HCT116 (cell line): Measurements from ENCODE around the gene SGTB. TPM values are rescaled to one million over a fixed set of nuclear protein-coding genes. Genes with fewer than 3 reads are reported as not detected.

ENCODE experiments used
- ATAC-seq: fragments of 200-7000 bp; cut with Tn5 transposase; 2 replicates; pipeline ENCODE4 v1.9.1; 2020; ENCODE audit warnings: mild to moderate bottlenecking, moderate library complexity
- BruUV-seq: library from RNA; stranded (reverse); fragments of 400-500 nt; replicated peaks from 2 replicates; lab custom pipeline; 2021; lab: Mats Ljungman, UMichigan
- CTCF ChIA-PET: fragments of 300-600 bp; sonication (Branson Sonifier 250); formaldehyde crosslinking; loops from one replicate; lab custom pipeline; 2021; ENCODE audit warnings: antibody characterized with exemption; lab: Charles Lee
- POLR2A ChIA-PET: fragments of 300-600, 350-600 bp; sonication (Branson Sonifier 250); formaldehyde crosslinking; loops from one replicate; lab custom pipeline; 2021; ENCODE audit warnings: antibody characterized with exemption; lab: Charles Lee
- RAD21 ChIA-PET, 2 experiments: fragments of 300-600 bp; sonication (Branson Sonifier 250); formaldehyde crosslinking; loops; one replicate each; lab custom pipeline; 2023; ENCODE audit warnings: low total read pairs in 2 of 2; ENCODE audit not compliant: uncharacterized antibody in 2 of 2, unreplicated experiment in 2 of 2, low non-redundant PET in 1 of 2; lab: Charles Lee
- DNase-seq: peaks from one replicate; pipeline ENCODE4 v3.0.0-alpha.2; 2010; ENCODE audit warnings: low read depth, low spot score
- H2AFZ ChIP-seq: fragments of 200-600 bp; shearing (Covaris generic), sonication (generic); 2 replicates; pipeline ENCODE4 v1.6.1; 2017; ENCODE audit warnings: low read depth, mixed run types, mixed read lengths, antibody characterized with exemption, low read length; ENCODE audit not compliant: poor library complexity, severe bottlenecking
- H3K27ac ChIP-seq: 2 replicates; pipeline ENCODE4 v1.5.1; 2012; ENCODE audit warnings: low read depth, low read length
- H3K27me3 ChIP-seq: fragments of 200-600 bp; sonication (generic); 2 replicates; pipeline ENCODE4 v1.6.1; 2016; ENCODE audit warnings: mixed run types, low read length, mixed read lengths; ENCODE audit not compliant: insufficient read depth
- H3K36me3 ChIP-seq, 2 experiments: fragments of 200-500 bp in 1 of 2; fragments of 200-600 bp in 1 of 2; sonication (Bioruptor generic) in 1 of 2; sonication (generic) in 1 of 2; 2 replicates each; pipeline versions ENCODE4 v1.5.1 to v1.6.1; 2014 to 2016; ENCODE audit warnings: low read length in 2 of 2, inconsistent platforms in 1 of 2, mixed read lengths in 1 of 2, mixed run types in 1 of 2; ENCODE audit not compliant: insufficient read depth in 2 of 2, control insufficient read depth in 1 of 2
- H3K4me1 ChIP-seq, 2 experiments: fragments of 200-600 bp in 1 of 2; sonication (generic) in 1 of 2; 2 replicates each; pipeline versions ENCODE4 v1.5.1 to v1.6.1; 2012 to 2017; ENCODE audit warnings: low read length in 2 of 2, inconsistent platforms in 1 of 2, mild to moderate bottlenecking in 1 of 2, mixed read lengths in 1 of 2, mixed run types in 1 of 2, moderate library complexity in 1 of 2; ENCODE audit not compliant: insufficient read depth in 2 of 2, control insufficient read depth in 1 of 2
- H3K4me2 ChIP-seq: fragments of 200-600 bp; sonication (generic); 2 replicates; pipeline ENCODE4 v1.6.1; 2017; ENCODE audit warnings: mixed run types, low read length, mixed read lengths
- H3K4me3 ChIP-seq, 2 experiments: fragments of 200-600 bp in 1 of 2; sonication (generic) in 1 of 2; replicated peaks in 1 of 2; 2 replicates each; pipeline ENCODE4 v1.5.1; 2011 to 2016; ENCODE audit warnings: low read length in 2 of 2, control low read depth in 1 of 2, low read depth in 1 of 2, mild to moderate bottlenecking in 1 of 2, mixed read lengths in 1 of 2, mixed run types in 1 of 2
- H3K79me2 ChIP-seq: fragments of 200-600 bp; sonication (generic); 2 replicates; pipeline ENCODE4 v1.6.1; 2017; ENCODE audit warnings: mild to moderate bottlenecking, mixed run types, low read length, moderate library complexity, mixed read lengths; ENCODE audit not compliant: insufficient read depth
- H3K9ac ChIP-seq: fragments of 200-600 bp; sonication (generic); 2 replicates; pipeline ENCODE4 v1.6.1; 2016; ENCODE audit warnings: low read length, mixed read lengths
- H3K9me2 ChIP-seq: fragments of 200-600 bp; sonication (generic), shearing (Covaris generic); 2 replicates; pipeline ENCODE4 v1.6.1; 2017; ENCODE audit warnings: mixed run types, mild to moderate bottlenecking, moderate library complexity; ENCODE audit not compliant: insufficient read depth
- H3K9me3 ChIP-seq, 2 experiments: fragments of 200-500 bp in 1 of 2; fragments of 200-600 bp in 1 of 2; sonication (Bioruptor generic) in 1 of 2; sonication (generic) in 1 of 2; 2 replicates each; pipeline ENCODE4 v1.6.1; 2014 to 2017; ENCODE audit warnings: low read length in 2 of 2, mixed read lengths in 2 of 2, inconsistent platforms in 1 of 2, low read depth in 1 of 2, mild to moderate bottlenecking in 1 of 2, mixed run types in 1 of 2, moderate library complexity in 1 of 2; ENCODE audit not compliant: control insufficient read depth in 1 of 2, insufficient read depth in 1 of 2
- H4K20me1 ChIP-seq: fragments of 200-600 bp; sonication (generic), shearing (Covaris generic); 2 replicates; pipeline ENCODE4 v1.6.1; 2017; ENCODE audit warnings: mixed run types, mild to moderate bottlenecking, moderate library complexity; ENCODE audit not compliant: insufficient read depth
- EGR1 ChIP-seq: IDR thresholded peaks from 2 replicates; pipeline ENCODE4 v1.6.1; 2012; ENCODE audit warnings: low read depth
- FOSL1 ChIP-seq: IDR thresholded peaks from 2 replicates; pipeline ENCODE4 v1.6.1; 2012; ENCODE audit warnings: low read depth
- JUND ChIP-seq: IDR thresholded peaks from 2 replicates; pipeline ENCODE4 v1.6.1; 2012
- SP1 ChIP-seq: IDR thresholded peaks from 2 replicates; pipeline ENCODE4 v1.6.1; 2012; ENCODE audit warnings: low read depth
- TCF7L2 ChIP-seq: IDR thresholded peaks from 2 replicates; pipeline ENCODE4 v1.7.0; 2011; ENCODE audit warnings: borderline replicate concordance, inconsistent platforms; ENCODE audit not compliant: insufficient read depth, insufficient read length; ENCODE audit errors: extremely low read depth
- YY1 ChIP-seq: IDR thresholded peaks from 2 replicates; pipeline ENCODE4 v1.6.1; 2011; ENCODE audit warnings: low read length, low read depth, moderate library complexity, mild to moderate bottlenecking; ENCODE audit not compliant: insufficient replicate concordance; ENCODE audit errors: extremely low read depth
- ZFX ChIP-seq: fragments of 450-650 bp; IDR thresholded peaks from 2 replicates; pipeline ENCODE4 v1.6.1; 2017
- intact Hi-C: fragments of 100-400 bp; cut with micrococcal nuclease; formaldehyde crosslinking; loops from 2 replicates; pipeline ENCODE4 v1.10.0; 2022
- total RNA-seq: library from RNA; stranded (reverse); gene quantifications from one replicate; pipeline ENCODE4 v1.2.1, GENCODE V29; 2021; ENCODE audit not compliant: unreplicated experiment
- TF ChIP-seq, protein P1 (sequence below), 3 experiments: fragments of 200-600 bp in 1 of 3; sonication (generic) in 1 of 3; IDR thresholded peaks in 2 of 3; conservative IDR thresholded peaks in 1 of 3; 2 replicates each; pipeline ENCODE4 v1.5.1; 2012 to 2017; ENCODE audit warnings: low read depth in 2 of 3, low read length in 2 of 3, antibody characterized with exemption in 1 of 3, borderline replicate concordance in 1 of 3, control low read depth in 1 of 3, mild to moderate bottlenecking in 1 of 3, mixed read lengths in 1 of 3, mixed run types in 1 of 3, moderate library complexity in 1 of 3; ENCODE audit not compliant: insufficient read depth in 1 of 3
- TF ChIP-seq, protein P2 (sequence below): IDR thresholded peaks from 2 replicates; pipeline ENCODE4 v1.6.1; 2011; ENCODE audit warnings: mild to moderate bottlenecking, low read length, moderate library complexity; ENCODE audit not compliant: insufficient replicate concordance; ENCODE audit errors: extremely low read depth

Gene SGTB
- total RNA-seq, 1 experiment from 2014 or later = 12.6 TPM

DNA sequence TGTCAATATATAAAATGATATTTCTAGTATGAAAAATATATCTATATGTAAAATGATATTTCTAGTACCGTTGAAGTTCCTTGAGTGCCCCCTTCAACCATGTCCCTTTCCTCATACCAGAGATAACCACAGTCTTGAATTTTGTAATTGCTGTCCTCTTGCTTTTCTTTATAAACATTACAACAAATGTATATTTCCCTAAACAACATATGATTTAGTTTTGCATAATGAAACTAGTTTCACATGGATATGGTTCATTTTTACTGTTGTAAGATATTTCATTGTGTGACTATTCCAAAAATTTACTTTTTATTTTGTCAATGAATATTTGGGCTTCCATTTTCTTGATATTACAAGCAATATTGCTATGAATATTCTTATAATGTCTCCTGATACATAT is 14.1 kb upstream of the SGTB start:
- Histone ChIP-seq H3K4me2 (no peak overlapping the region), H3K27me3 (no peaks in the 10 kb centered on the region), H3K9me2 (no peaks in the 10 kb centered on the region), H2AFZ (no peak overlapping the region), H3K4me1 (peaks cover 0 to 11% of the 10 kb centered on the region in 2 experiments; a peak in 1 of 4 replicates), H3K79me2 (peaks cover 68% of the 10 kb centered on the region), H3K4me3 (no peak overlapping the region), H3K36me3 (no peaks in the 10 kb centered on the region), H3K9ac (no peak overlapping the region), H4K20me1 (no peaks in the 10 kb centered on the region), H3K27ac (no peak overlapping the region), H3K9me3 (no peaks in the 10 kb centered on the region)
- BruUV-seq = no TSS peak
- intact Hi-C loops = no loop called here
- RAD21 ChIA-PET = no interaction called here
- CTCF ChIA-PET = no interaction called here
- DNase-seq (no peak), ATAC-seq (no peak)
- POLR2A ChIA-PET = no interaction called here
- TF ChIP-seq, protein P1, sequence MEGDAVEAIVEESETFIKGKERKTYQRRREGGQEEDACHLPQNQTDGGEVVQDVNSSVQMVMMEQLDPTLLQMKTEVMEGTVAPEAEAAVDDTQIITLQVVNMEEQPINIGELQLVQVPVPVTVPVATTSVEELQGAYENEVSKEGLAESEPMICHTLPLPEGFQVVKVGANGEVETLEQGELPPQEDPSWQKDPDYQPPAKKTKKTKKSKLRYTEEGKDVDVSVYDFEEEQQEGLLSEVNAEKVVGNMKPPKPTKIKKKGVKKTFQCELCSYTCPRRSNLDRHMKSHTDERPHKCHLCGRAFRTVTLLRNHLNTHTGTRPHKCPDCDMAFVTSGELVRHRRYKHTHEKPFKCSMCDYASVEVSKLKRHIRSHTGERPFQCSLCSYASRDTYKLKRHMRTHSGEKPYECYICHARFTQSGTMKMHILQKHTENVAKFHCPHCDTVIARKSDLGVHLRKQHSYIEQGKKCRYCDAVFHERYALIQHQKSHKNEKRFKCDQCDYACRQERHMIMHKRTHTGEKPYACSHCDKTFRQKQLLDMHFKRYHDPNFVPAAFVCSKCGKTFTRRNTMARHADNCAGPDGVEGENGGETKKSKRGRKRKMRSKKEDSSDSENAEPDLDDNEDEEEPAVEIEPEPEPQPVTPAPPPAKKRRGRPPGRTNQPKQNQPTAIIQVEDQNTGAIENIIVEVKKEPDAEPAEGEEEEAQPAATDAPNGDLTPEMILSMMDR (IDR thresholded peaks at IDR 0.05 in 2 of 3, conservative IDR thresholded peaks at IDR 0.05 in 1 of 3; ENCODE audit: borderline replicate concordance in 1 of 3, insufficient read depth in 1 of 3, low read depth in 2 of 3, low read length in 2 of 3) = no peak
- TF ChIP-seq JUND = no peak
- no peak for TF ChIP-seq SP1

DNA sequence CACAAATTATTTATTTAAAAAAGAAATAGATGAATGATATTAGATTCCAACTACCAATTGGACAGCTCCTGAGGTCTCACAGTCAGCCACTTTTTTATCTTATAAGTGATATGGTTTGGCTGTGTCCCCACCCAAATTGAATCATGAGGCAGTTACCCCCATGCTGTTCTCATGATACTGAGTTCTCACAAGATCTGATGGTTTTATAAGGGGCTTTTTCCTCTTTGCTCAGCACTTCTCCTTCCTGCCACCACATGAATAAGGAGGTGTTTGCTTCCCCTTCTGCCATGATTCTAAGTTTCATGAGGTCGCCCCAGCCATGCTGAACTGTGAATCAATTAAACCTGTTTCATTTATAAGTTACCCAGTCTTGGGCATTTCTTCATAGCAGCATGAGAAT is 13.0 kb upstream of the SGTB start:
- no TSS peak for BruUV-seq
- Histone ChIP-seq H3K79me2 (peaks cover 70% of the 10 kb centered on the region), H2AFZ (no peak overlapping the region), H4K20me1 (no peaks in the 10 kb centered on the region), H3K4me3 (no peak overlapping the region), H3K27ac (no peak overlapping the region), H3K9me3 (no peaks in the 10 kb centered on the region), H3K9me2 (no peaks in the 10 kb centered on the region), H3K4me2 (no peak overlapping the region), H3K9ac (no peak overlapping the region), H3K27me3 (no peaks in the 10 kb centered on the region), H3K36me3 (no peaks in the 10 kb centered on the region), H3K4me1 (peaks cover 0 to 11% of the 10 kb centered on the region in 2 experiments; a peak in 1 of 4 replicates)
- CTCF ChIA-PET = no interaction called here
- RAD21 ChIA-PET = no interaction called here
- ATAC-seq (no peak), DNase-seq (no peak)
- intact Hi-C loops = no loop called here
- POLR2A ChIA-PET = no interaction called here
- TF ChIP-seq, protein P2, sequence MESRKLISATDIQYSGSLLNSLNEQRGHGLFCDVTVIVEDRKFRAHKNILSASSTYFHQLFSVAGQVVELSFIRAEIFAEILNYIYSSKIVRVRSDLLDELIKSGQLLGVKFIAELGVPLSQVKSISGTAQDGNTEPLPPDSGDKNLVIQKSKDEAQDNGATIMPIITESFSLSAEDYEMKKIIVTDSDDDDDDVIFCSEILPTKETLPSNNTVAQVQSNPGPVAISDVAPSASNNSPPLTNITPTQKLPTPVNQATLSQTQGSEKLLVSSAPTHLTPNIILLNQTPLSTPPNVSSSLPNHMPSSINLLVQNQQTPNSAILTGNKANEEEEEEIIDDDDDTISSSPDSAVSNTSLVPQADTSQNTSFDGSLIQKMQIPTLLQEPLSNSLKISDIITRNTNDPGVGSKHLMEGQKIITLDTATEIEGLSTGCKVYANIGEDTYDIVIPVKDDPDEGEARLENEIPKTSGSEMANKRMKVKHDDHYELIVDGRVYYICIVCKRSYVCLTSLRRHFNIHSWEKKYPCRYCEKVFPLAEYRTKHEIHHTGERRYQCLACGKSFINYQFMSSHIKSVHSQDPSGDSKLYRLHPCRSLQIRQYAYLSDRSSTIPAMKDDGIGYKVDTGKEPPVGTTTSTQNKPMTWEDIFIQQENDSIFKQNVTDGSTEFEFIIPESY = no peak
- TF ChIP-seq FOSL1 (no peak), TCF7L2 (no peak), ZFX (no peak), YY1 (no peak), SP1 (no peak), EGR1 (no peak)
- TF ChIP-seq, protein P1 (IDR thresholded peaks at IDR 0.05 in 2 of 3, conservative IDR thresholded peaks at IDR 0.05 in 1 of 3; ENCODE audit: borderline replicate concordance in 1 of 3, insufficient read depth in 1 of 3, low read depth in 2 of 3, low read length in 2 of 3) = no peak
